Parathyroid adenoma (tissue), 2 donors: ENCODE results near the gene LUC7L3.

Source experiments
- H2AFZ ChIP-seq: fragments of 300-600 bp; sonication (generic); one replicate; pipeline ENCODE4 v1.7.0; 2017; ENCODE audit warnings: antibody characterized with exemption, mild to moderate bottlenecking
- H3K27ac ChIP-seq: fragments of 300-600 bp; sonication (generic); one replicate; pipeline ENCODE4 v1.7.0; 2017
- H3K27me3 ChIP-seq: fragments of 300-600 bp; sonication (generic); one replicate; pipeline ENCODE4 v1.7.0; 2017; ENCODE audit warnings: low read length; ENCODE audit not compliant: control insufficient read depth, insufficient read depth
- H3K36me3 ChIP-seq: fragments of 300-600 bp; sonication (generic); one replicate; pipeline ENCODE4 v1.7.0; 2017; ENCODE audit warnings: low read length; ENCODE audit not compliant: control insufficient read depth, insufficient read depth
- H3K4me1 ChIP-seq: fragments of 300-600 bp; sonication (generic); one replicate; pipeline ENCODE4 v1.7.0; 2017; ENCODE audit warnings: control low read depth
- H3K4me2 ChIP-seq: fragments of 300-600 bp; sonication (generic); one replicate; pipeline ENCODE4 v1.7.0; 2017; ENCODE audit warnings: low read length
- H3K4me3 ChIP-seq: fragments of 300-600 bp; sonication (generic); one replicate; pipeline ENCODE4 v1.7.0; 2017; ENCODE audit warnings: low read depth, low read length
- H3K79me2 ChIP-seq: fragments of 300-600 bp; sonication (generic); one replicate; pipeline ENCODE4 v1.7.0; 2017; ENCODE audit warnings: control low read depth
- H3K9ac ChIP-seq: fragments of 300-600 bp; sonication (generic); one replicate; pipeline ENCODE4 v1.7.0; 2017; ENCODE audit warnings: mild to moderate bottlenecking
- H3K9me3 ChIP-seq: fragments of 300-600 bp; sonication (generic); one replicate; pipeline ENCODE4 v1.7.0; 2017; ENCODE audit warnings: low read length; ENCODE audit not compliant: control insufficient read depth
- TF ChIP-seq, protein P1 (sequence below): fragments of 300-600 bp; sonication (generic); IDR thresholded peaks from one replicate; pipeline ENCODE4 v1.7.0; 2017; ENCODE audit warnings: antibody characterized with exemption, mild to moderate bottlenecking
- donor health status: primary hyperparathyroidism.

Gene LUC7L3

DNA sequence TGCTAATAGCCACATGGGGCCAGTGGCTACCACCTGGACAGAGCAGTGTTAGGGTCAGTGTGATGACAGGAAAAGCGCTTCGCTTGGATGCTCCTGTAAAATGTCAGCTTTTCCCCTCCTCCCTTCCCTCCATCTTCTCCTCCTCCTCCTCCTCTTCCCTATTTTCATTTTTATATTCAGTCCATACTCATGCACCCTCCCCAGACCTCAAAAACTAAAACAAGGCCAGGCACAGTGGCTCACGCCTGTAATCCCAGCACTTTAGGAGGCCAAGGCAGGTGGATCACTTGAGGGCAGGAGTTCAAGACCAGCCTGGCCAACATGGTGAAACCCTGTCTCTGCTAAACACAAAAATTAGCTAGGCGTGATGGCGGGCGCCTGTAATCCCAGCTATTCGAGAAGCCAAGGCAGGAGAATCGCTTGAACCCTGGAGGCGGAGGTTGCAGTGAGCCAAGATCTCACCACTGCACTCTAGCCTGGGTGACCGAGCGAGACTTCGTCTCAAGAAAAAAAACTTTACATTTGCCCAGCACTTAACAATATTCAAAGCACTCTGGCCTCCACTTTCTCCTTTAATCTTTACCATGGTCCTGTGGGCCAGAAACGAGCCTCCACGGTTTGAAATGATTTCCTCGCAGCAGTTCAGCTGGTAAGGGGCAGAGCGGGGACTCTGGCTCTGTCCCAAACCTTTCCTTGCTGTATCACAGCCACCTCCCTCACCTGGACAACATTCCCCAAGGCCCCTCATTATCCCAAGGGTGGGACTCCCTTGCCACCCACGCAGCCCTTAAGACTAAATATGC lies 33.5 kb upstream of the LUC7L3 start:
- H3K36me3 ChIP-seq: no peaks in the 10 kb centered on the region
- H3K4me3 ChIP-seq: no peak overlapping the region
- no peak overlapping the region for H3K27ac ChIP-seq
- peaks cover 15% of the 10 kb centered on the region for H3K4me1 ChIP-seq
- H3K9ac ChIP-seq: no peak overlapping the region
- H2AFZ ChIP-seq: no peak overlapping the region
- no peak overlapping the region for H3K4me2 ChIP-seq
- no peaks in the 10 kb centered on the region for H3K79me2 ChIP-seq
- H3K27me3 ChIP-seq: no peaks in the 10 kb centered on the region
- TF ChIP-seq, protein P1, sequence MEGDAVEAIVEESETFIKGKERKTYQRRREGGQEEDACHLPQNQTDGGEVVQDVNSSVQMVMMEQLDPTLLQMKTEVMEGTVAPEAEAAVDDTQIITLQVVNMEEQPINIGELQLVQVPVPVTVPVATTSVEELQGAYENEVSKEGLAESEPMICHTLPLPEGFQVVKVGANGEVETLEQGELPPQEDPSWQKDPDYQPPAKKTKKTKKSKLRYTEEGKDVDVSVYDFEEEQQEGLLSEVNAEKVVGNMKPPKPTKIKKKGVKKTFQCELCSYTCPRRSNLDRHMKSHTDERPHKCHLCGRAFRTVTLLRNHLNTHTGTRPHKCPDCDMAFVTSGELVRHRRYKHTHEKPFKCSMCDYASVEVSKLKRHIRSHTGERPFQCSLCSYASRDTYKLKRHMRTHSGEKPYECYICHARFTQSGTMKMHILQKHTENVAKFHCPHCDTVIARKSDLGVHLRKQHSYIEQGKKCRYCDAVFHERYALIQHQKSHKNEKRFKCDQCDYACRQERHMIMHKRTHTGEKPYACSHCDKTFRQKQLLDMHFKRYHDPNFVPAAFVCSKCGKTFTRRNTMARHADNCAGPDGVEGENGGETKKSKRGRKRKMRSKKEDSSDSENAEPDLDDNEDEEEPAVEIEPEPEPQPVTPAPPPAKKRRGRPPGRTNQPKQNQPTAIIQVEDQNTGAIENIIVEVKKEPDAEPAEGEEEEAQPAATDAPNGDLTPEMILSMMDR: no peak
- H3K9me3 ChIP-seq: no peaks in the 10 kb centered on the region

DNA sequence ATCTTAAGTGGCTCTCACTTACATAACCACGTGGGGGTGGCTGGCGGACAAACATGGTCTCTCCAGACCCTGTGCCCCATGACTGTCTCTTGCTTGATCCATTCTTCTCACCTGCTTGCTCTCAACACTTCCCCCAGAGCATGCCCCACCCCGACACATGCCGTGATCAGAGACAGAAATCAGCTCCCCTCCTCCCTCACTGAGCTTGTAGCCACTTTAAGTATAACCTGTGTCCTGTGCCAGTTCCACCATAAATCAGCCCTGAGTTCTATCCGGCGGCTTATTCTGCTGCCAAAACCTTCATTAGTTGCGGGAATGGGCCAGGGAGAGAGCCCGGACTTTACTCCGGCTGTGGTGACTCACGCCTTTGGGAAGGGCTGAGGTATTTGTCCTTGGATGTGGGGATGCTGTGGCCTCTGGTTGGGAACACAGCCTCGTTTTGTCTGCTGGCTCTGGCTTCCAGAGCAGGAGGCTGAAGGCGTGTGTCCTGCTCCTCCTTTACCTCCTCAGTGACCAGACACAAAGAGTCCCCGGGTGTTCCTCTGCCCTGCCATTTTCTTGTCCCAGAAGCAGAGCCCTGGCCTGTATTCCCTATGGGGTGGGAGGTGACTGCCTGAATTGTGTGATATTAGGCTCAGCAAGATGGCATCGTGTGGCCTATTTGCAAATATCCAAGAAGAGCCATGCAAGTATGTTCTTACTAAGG lies 32.8 kb upstream of the LUC7L3 start:
- no peak overlapping the region for H3K4me3 ChIP-seq
- H3K79me2 ChIP-seq: no peaks in the 10 kb centered on the region
- no peak overlapping the region for H3K9ac ChIP-seq
- no peaks in the 10 kb centered on the region for H3K36me3 ChIP-seq
- no peaks in the 10 kb centered on the region for H3K27me3 ChIP-seq
- peaks cover 21% of the 10 kb centered on the region for H3K4me1 ChIP-seq
- no peaks in the 10 kb centered on the region for H3K9me3 ChIP-seq
- H3K4me2 ChIP-seq: no peak overlapping the region
- TF ChIP-seq, protein P1: no peak
- no peak overlapping the region for H2AFZ ChIP-seq
- H3K27ac ChIP-seq: no peak overlapping the region

DNA sequence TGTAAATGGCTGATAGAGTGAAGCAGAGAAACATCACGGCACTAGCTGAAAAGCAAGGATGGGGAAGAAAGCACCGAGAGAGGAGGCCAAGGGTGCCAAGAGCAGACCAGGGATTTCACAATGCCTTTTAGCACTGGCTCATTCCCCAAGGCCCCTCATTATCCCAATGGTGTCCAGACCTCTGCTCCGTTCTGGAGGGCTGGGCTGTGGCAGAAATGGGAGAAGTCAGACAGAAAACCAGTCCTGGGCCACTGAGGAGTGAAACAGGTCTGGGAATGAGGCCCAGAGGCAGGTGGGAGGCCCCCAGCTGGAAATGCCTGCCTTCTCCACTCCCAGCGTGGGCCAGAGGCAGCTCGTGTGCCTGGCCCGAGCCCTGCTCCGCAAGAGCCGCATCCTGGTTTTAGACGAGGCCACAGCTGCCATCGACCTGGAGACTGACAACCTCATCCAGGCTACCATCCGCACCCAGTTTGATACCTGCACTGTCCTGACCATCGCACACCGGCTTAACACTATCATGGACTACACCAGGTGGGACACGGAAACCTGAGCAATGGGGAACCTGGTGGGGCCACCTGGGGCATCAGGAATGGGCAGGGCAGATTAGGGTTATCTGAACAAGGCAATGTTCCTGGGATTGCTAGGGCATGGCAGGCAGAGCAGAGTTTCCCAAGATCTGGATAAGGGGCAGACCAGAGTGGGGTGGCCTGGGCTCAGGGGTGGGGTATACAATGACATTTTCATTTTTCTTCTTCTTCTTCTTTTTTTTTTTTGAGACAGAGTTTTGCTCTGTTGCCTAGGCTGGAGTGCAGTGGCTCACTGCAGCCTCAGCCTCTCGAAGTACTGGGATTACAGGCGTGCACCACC lies 32.0 kb upstream of the LUC7L3 start:
- H3K4me3 ChIP-seq: no peak overlapping the region
- H3K27me3 ChIP-seq: no peaks in the 10 kb centered on the region
- no peak overlapping the region for H3K9ac ChIP-seq
- TF ChIP-seq, protein P1: no peak
- no peaks in the 10 kb centered on the region for H3K9me3 ChIP-seq
- no peak overlapping the region for H3K27ac ChIP-seq
- H3K36me3 ChIP-seq: no peaks in the 10 kb centered on the region
- no peak overlapping the region for H3K4me2 ChIP-seq
- no peaks in the 10 kb centered on the region for H3K79me2 ChIP-seq
- no peak overlapping the region for H2AFZ ChIP-seq
- peaks cover 29% of the 10 kb centered on the region for H3K4me1 ChIP-seq

DNA sequence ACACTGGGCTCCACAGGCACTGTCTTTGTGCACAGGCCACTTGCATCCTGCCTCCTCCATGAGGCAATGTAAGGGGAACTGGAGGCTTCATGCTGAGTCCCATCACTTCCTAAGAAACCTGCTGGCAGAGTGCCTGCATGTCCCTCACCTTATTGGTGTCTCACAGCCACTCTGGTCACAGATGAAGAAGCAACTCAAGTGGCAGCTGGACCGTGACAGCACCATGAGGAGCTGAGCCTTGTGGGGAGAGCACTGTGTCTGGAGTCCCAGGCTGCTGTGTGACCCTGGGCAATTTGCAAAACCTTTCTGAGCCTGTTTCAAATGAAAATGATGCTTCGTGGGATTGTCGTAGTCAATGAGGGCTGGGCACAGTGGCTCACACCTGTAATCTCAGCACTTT lies 31.2 kb upstream of the LUC7L3 start:
- TF ChIP-seq, protein P1: no peak
- Histone ChIP-seq H2AFZ (no peak overlapping the region), H3K36me3 (no peaks in the 10 kb centered on the region), H3K27ac (no peak overlapping the region), H3K4me2 (no peak overlapping the region), H3K4me3 (no peak overlapping the region), H3K79me2 (no peaks in the 10 kb centered on the region), H3K9me3 (no peaks in the 10 kb centered on the region), H3K9ac (no peak overlapping the region), H3K4me1 (peaks cover 33% of the 10 kb centered on the region), H3K27me3 (no peaks in the 10 kb centered on the region)
